PC-3 (cell line): ENCODE data around the gene NLGN1.

Source experiments
- CTCF ChIP-seq: fragments of 300-600 bp; sonication (generic); conservative IDR thresholded peaks from 2 replicates; pipeline ENCODE4 v1.5.1; 2017; ENCODE audit warnings: antibody characterized with exemption, low read depth, mild to moderate bottlenecking, low read length
- EZH2 ChIP-seq: fragments of 300-600 bp; sonication (generic); IDR thresholded peaks from one replicate; pipeline ENCODE4 v1.6.1; 2017; ENCODE audit warnings: antibody characterized with exemption, mild to moderate bottlenecking, low read length; ENCODE audit not compliant: unreplicated experiment
- EZH2phosphoT487 ChIP-seq: fragments of 300-600 bp; sonication (generic); IDR thresholded peaks from 2 replicates; pipeline ENCODE4 v1.6.1; 2018; ENCODE audit warnings: mild to moderate bottlenecking, antibody characterized with exemption, low read length, borderline replicate concordance

- no peak for TF ChIP-seq EZH2
- TF ChIP-seq CTCF: no peak
- TF ChIP-seq EZH2phosphoT487: no peak
These were observed 490.3 kb downstream of the NLGN1 start for GRCh38 chr3:173887888-173888287.
